MM.1S (cell line): ENCODE data around the gene ETV2.

Experiments
- CTCF ChIP-seq: fragments of 300-600 bp; sonication (generic); IDR thresholded peaks from 2 replicates; pipeline ENCODE4 v1.5.1; 2016; ENCODE audit warnings: antibody characterized with exemption, low read length, mixed read lengths
- EZH2 ChIP-seq: fragments of 300-600 bp; sonication (generic); optimal IDR thresholded peaks from 2 replicates; pipeline ENCODE3; 2017; ENCODE audit warnings: low read depth, mild to moderate bottlenecking, antibody characterized with exemption, low read length, mixed read lengths
- EZH2phosphoT487 ChIP-seq: fragments of 300-600 bp; sonication (generic); IDR thresholded peaks from 2 replicates; pipeline ENCODE4 v1.6.1; 2018; ENCODE audit warnings: antibody characterized with exemption, low read length

GRCh38 chr19:35621708-35622107 lies 19.8 kb upstream of the ETV2 start:
- no peak for TF ChIP-seq CTCF
- TF ChIP-seq EZH2phosphoT487: no peak
- TF ChIP-seq EZH2: no peak
